HG02678 (cell line): ENCODE results near the gene TMEFF2.

Experiments
- ATAC-seq: cut with Tn5 transposase; IDR thresholded peaks from one replicate; pipeline ENCODE4 v1.9.1; 2021; ENCODE audit warnings: mild to moderate bottlenecking, moderate library complexity; ENCODE audit not compliant: unreplicated experiment

TMEFF2 gene

DNA sequence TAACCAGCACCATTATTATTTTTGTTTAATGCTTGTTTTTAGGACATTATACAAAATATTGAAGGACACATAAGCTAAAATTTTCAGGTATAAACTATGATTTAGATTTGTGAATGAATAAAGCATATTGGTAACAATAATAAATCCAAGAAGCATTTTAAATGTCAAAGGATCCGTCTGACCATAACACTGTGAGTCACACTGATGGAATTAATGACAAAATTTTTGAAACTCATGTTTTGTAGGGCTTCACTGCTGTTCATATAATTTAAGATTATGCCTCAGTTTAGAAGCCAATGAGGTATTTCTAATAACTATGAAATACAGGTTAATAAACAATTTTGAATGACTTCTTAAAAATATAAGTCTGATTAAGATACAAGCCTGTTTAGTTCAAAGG lies 124.6 kb downstream of the TMEFF2 start:
- no peak for ATAC-seq

DNA sequence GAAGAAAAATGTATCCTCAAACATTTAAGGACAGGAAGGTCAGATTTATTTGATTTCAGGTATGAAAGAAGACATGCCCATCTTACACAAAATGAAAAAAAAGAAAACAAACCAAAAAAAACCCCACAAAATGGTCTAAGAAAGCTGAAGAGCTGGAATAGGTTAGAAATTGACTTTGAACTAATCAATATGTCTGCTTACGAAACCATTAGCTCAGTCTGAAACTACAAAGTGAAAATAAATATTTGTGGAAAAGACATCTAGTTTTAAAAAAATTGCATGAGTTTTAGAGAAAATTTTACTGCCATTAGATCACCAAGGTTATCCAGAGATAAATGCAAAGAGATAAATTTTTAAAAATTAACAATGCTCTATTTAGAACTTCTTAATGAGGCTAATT lies 125.3 kb downstream of the TMEFF2 start:
- ATAC-seq = no peak

- ATAC-seq = no peak
Observed at GRCh38 chr2:192068966-192069365, 125.8 kb downstream of the TMEFF2 start.

DNA sequence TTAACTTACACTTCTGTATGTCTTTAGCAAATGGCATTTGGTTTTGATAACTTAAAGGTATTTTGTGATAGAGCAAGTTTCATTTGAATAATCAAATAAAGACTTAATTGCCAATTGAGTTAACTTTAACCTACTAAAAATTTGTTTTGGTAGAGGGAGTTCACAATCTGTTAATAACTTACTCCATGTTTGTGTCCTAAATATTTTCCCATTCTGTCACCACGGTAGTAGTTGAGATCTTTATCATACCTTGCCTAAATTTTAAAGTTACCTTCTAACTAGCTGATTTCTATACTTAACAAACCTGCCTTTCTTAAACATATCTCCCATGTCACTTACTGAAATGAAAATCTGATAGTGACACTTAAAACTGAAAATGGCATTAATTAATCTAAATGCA lies 127.1 kb downstream of the TMEFF2 start:
- no peak for ATAC-seq

DNA sequence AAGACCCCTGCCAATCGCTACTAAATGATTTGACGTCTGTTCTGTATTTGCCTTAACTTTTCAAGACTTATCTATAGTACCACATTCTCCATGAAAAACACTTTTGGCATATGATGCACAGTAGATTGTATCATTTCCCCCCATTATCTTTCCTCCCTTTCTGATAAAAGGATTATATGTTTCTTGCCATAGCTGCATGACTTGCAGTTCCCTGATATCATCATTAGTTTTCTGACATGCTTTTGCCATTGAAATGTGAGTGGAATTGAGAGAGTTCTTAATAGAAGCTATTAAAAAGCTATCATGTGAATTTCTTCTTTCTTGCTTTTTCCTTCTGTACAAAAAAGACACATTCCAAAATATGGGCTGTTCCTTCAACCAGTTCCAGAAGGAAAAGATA lies 130.3 kb downstream of the TMEFF2 start:
- ATAC-seq = no peak

GRCh38 chr2:192060161-192060560 lies 134.6 kb downstream of the TMEFF2 start:
- no peak for ATAC-seq

GRCh38 chr2:192059266-192059665 lies 135.5 kb downstream of the TMEFF2 start:
- ATAC-seq = no peak

DNA sequence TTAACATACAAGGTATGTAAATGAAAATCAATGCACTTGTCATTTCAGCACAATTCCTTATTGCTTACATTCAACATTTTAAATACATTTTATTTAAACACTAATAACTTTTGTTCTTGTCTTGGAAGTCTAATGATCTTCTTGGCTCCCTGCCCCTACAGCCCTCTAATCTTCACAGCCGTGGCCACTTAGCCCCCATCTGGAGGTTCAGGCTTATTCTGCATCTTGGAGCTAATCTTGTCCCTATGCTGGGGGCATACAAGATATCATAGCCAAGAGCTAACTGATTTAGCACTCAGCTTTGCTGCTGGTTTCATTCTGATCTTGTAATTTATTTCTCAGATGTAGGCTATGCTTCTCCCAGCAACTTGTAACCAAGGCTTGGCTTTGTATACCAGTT lies 140.8 kb downstream of the TMEFF2 start:
- ATAC-seq = no peak

DNA sequence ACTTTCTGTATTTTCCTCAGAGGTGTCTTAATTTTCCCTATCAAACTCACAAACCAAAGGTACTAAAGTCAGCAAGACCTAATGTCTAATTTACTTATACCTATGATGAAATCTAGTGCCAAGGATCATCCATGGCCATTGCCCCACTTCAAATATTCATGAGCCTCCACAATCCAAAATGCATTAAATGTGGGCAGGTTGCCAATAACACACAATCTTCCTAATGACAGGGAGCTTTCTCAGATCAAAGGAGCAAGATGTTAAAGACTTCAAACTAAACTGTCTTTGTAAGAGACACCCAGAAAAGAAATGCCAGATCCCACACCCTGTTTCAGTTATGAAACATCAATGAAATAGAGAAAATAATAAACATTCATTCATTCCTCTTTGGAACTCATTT lies 143.2 kb downstream of the TMEFF2 start:
- no peak for ATAC-seq

DNA sequence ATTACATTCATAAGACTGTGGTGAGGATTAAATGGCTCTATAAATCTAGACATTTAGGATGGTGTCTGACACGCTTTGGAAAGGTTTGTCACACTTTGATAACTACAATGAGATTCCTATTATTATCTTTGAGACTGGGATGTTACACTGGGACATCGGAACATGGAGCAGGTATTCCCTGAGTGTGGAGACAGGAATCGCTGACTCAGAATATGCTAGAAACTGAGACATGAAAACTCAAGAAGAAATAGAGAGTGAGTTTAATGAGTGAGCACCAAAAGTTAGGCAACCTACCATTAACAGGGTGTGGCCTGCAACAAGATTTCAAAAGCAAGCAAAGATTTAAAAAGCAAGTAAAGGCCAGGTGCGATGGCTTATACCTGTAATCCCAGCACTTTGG lies 145.4 kb downstream of the TMEFF2 start:
- ATAC-seq = no peak

- no peak for ATAC-seq
Observed at GRCh38 chr2:192047315-192048107, 147.2 kb downstream of the TMEFF2 start.

DNA sequence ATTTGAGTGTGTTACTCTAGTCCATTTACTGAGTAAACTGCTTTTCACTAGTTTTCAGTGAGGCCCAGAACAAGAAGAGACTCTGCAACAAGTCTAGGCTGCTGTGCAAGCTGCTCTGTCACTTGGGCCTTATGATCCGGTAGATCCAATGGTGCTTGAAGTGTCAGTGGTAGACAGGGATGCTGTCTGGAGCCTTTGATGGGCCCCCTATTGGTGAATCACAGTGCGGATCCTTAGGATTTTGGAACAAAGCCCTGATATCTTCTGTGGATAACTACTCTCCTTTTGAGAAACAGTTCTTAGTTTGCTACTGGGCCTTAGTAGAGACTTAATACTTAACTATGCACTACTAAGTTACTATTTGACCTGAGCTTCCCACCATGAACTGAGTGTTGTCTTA lies 150.2 kb downstream of the TMEFF2 start:
- no peak for ATAC-seq

DNA sequence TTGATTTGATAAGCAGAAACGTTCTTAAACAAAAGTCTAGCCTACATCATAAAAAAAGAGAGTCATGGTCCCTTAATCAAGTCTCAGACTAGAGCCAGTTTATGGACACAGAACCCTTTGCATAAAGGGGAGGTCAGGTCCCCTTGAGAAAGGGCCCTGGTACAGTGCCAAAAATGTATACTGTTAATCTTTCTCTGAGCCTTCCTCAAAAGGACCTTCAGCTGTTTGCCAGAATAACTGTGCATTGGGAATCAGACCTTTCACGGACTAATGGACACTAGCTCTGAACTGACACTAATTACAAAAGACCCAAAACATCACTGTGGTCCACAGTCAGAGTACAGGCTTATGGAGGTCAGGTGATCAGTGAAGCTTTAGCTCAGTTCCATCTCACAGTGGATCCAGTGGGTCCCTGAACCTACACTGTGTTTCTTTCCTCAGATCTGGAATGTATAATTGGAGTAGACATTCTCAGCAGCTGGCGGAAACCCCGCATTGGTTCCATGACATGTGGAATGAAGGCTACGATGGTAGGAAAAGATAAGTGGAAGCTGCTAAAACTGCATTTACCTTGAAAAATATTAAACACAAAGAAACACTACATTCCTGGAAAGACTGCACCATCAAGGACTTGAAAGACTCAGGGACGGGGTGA lies 151.4 kb downstream of the TMEFF2 start:
- ATAC-seq = no peak

GRCh38 chr2:192042126-192042525 lies 152.6 kb downstream of the TMEFF2 start:
- ATAC-seq = no peak

DNA sequence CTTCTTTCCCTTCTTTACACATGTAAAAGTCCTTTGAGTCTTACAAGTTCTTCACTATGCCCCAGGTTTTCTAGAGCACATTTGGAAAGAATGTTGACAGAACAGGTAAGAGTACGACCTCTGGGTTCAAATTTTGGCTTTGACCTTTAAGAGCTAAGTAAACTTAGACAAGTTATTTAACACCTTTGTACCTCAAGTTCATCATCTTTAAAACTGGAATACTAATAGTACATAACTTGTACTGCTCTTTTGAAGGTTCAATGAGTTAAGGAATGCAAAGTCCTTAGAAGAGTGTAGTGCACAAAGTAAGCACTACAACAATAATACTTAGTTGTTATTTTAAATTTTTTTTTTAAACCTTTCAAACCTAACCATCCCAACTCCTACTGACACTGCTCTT lies 156.6 kb downstream of the TMEFF2 start:
- no peak for ATAC-seq

GRCh38 chr2:192035731-192036442 lies 158.8 kb downstream of the TMEFF2 start:
- no peak for ATAC-seq

DNA sequence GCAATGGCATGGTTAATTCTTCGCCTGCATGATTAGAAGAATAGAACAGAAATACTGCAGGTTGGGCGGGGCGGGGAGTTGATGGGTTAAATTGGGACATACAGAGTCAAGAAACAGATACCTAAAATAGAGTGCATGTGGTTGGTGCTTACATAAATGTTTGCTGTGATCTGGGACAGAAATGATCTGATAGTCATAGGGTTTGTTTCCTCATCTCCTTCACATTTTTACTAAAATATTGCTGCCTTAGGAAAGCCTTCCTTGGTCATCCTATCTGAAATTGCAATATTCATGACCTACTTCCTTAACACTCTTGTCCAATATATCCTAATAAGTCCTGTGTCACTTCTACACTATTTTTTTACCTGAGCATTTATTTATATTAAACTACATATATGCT lies 163.9 kb downstream of the TMEFF2 start:
- no peak for ATAC-seq

DNA sequence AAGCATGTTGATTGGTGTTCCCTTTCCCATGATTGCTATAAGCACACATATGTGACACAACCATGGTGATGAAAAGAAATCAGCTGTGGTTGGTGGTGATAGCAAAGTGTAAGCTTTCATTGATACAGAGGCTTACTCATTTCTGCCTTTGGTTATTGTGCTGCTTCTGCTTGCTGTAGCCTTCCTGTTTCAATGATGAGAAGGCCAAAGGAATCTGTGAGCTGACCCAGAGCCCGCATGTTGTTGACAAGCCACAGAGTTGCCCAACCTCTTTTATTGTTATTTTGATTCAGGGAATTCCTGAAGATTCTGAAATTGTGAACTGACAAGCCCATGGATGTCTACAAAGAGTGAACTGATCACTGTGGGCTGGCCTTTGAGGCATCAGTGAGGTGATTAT lies 164.4 kb downstream of the TMEFF2 start:
- no peak for ATAC-seq

DNA sequence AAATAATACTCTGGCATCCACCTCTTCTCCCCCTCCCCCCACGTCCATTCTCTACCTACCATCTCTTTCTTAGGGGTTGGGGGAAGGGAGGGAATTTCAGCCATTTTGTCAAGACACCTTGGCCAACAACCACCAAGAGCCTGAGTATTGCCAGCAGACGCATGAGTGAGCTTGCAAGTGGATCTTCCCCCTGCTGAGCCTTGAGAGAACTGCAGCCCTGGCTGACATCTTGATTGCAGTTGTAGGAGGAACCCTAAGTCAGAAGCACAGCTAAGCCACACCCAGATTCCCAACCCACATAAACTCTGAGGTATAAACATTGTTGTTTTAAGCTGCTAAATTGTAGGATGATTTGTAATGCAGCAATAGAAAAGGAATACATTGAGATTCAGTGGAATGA lies 165.6 kb downstream of the TMEFF2 start:
- ATAC-seq = peak; percentile 82

DNA sequence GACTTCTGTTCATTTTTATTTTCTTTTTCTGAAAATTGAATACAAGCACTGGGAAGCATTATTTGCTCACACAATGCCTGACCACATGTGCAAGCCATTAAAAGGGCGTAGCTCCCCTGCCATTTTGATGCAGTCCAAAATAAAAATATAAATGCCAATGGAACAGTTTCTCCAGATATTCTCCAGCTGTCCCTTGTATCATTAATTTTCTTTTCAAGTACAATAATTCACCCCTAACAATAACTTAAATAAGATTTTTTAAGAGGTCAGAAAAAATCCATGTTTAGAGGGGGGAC lies 168.0 kb downstream of the TMEFF2 start:
- no peak for ATAC-seq

DNA sequence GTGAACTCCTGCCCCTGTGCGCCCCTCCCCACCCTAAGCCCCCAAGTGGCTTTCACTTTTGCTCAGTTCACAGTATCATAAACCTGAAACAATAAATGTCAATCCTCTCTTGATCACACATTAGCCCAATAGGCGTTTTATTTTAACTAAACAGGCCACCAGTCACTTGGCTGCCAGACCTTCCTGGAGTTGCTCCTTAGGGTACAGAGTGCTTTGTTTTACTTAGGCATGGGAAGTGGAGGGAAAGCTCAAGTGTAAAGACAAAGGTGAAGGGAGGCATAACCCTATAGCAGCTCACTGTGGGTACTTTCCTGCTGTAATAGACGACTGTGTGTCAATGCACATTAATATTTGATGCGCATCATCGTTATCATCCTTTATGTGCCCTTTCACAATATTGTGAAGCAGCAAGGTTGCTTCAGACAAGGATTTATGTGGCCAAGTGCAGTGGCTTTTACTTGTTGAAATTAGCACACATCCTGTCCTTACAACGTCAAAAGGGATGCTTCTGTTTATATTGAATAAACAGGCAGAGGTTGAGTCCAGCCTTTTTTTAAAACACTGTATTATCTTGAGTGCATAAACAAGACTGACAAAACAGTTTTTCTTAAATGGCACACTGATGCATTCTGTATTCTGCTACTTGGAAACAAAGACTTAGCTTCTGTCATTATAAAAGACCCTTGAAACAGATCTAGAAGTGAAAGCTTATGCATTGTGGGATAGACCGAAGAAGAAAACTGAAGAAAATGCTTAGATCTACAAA lies 168.5 kb downstream of the TMEFF2 start:
- no peak for ATAC-seq

GRCh38 chr2:192025637-192026036 lies 169.1 kb downstream of the TMEFF2 start:
- no peak for ATAC-seq
